PC-3 (cell line): ENCODE measurements around the gene GPRIN3.

Source experiments
- EZH2 ChIP-seq: fragments of 300-600 bp; sonication (generic); IDR thresholded peaks from one replicate; pipeline ENCODE4 v1.6.1; 2017; ENCODE audit warnings: antibody characterized with exemption, mild to moderate bottlenecking, low read length; ENCODE audit not compliant: unreplicated experiment
- EZH2phosphoT487 ChIP-seq: fragments of 300-600 bp; sonication (generic); IDR thresholded peaks from 2 replicates; pipeline ENCODE4 v1.6.1; 2018; ENCODE audit warnings: mild to moderate bottlenecking, antibody characterized with exemption, low read length, borderline replicate concordance
- TF ChIP-seq, protein P1 (sequence below): fragments of 300-600 bp; sonication (generic); conservative IDR thresholded peaks from 2 replicates; pipeline ENCODE4 v1.5.1; 2017; ENCODE audit warnings: antibody characterized with exemption, low read depth, mild to moderate bottlenecking, low read length

DNA sequence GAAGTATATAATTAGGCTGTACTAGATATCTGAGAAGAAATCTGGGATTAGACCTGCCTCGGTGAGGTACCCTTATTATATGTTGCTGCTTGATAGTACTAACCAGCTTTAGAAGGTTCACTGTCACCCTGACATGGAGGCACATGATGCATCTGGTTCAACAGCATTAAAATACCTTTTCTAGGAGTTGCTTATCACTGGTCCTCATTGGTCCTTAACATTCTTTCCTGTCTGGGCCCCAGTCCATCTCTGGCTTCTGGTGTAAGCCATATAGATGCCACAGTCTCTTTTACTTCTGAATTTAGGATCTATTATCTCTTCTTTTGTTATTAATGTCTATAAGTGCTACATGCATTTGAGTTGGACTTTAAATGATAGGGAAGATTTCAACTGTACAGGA is 40.2 kb downstream of the GPRIN3 start:
- TF ChIP-seq, protein P1, sequence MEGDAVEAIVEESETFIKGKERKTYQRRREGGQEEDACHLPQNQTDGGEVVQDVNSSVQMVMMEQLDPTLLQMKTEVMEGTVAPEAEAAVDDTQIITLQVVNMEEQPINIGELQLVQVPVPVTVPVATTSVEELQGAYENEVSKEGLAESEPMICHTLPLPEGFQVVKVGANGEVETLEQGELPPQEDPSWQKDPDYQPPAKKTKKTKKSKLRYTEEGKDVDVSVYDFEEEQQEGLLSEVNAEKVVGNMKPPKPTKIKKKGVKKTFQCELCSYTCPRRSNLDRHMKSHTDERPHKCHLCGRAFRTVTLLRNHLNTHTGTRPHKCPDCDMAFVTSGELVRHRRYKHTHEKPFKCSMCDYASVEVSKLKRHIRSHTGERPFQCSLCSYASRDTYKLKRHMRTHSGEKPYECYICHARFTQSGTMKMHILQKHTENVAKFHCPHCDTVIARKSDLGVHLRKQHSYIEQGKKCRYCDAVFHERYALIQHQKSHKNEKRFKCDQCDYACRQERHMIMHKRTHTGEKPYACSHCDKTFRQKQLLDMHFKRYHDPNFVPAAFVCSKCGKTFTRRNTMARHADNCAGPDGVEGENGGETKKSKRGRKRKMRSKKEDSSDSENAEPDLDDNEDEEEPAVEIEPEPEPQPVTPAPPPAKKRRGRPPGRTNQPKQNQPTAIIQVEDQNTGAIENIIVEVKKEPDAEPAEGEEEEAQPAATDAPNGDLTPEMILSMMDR, result no peak
- TF ChIP-seq EZH2phosphoT487 (no peak), EZH2 (no peak)
